Mesenteric fat pad (tissue), 1 donor: ENCODE measurements around the gene ABHD16B. TPM values are rescaled to one million over a fixed set of nuclear protein-coding genes. Genes with fewer than 3 reads are reported as not detected.
A peak's percentile ranks its signal among the peaks of the same experiment; 100 is the strongest.
"Not testable (repeated sequence)": the region's sequence is repeated elsewhere in the genome, so short reads cannot be mapped to it uniquely, and the experiment has no call there.

ENCODE experiments used
- DNase-seq: peaks from one replicate; pipeline ENCODE4 v3.0.0-alpha.2; 2020; ENCODE audit warnings: low spot score
- total RNA-seq: library from RNA; stranded (reverse); fragmentation: NEBNext Ultra II Directional; extraction: Animal tissue kit (Norgen Biotek cat#: 25700); gene quantifications from one replicate; pipeline ENCODE4 v1.2.1, GENCODE V29; 2021
- donor health status: DM: yes; HTN: yes; CAD: no.

The ABHD16B gene
- total RNA-seq, 1 donor from 2014 or later: not detected

DNA sequence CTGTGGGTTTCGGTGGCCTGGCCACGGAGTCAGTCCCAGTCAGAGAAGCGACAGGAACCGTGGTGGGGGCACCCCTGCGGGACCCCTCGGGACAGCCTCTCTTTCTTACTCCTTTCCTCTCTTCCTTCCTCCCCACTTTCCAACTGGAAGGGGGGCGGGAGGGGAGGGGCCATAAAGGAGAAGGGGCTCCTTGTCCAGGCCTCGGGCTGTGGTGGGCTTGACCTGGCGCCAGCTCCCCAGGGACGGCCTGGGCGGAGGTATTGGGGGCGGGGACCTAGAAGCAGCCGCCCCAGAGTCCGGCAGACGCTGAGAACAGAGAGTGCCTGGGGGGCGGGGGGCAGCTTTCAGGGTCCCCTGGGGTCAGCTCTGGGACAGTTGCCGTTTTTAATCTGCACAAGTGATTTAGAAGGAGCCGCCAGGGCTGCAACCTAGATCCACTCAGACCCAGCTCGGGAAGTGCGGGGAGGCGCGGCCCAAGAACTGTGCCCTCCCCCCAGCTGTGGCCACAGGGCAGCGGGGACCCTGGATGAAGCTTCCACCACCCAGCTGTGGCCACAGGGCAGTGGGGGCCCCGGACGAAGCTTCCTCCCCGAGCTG is 6.4 kb upstream of the ABHD16B start:
- DNase-seq: no peak

DNA sequence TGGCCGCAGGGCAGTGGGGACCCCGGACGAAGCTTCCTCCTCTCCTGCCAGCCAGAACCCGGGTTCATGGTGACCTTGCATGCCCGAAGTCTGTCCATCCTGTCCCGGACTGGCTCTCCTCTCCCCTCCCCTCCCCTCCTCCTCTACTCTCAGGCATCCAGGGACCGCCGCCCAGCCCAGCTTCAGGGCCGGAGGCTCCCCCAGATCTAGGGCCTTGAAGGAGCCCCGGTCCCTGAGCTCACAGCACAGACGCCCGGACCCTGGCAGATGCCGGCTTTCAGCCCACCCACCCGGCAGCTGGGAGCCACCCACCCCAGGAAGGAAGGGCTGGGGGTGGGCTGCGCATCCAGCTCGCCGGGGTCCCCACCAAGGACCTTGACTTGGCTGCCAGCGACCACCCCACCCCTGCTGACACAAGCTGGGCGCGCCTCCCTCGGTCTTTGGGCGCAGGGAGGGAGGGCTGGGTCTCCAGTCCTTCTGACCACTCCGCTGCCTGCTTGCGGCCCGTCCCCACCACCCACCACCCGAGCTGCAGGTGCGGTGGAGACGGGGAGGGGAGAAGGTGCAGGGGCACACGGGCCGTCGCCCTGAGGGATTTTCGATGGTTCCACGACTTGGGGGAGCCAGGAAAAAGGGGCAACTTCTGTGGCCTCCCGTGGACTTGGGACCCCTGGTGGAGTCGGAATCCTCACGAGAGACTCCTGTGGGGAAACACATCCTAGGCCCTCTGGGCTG is 5.8 kb upstream of the ABHD16B start:
- DNase-seq: no peak

DNA sequence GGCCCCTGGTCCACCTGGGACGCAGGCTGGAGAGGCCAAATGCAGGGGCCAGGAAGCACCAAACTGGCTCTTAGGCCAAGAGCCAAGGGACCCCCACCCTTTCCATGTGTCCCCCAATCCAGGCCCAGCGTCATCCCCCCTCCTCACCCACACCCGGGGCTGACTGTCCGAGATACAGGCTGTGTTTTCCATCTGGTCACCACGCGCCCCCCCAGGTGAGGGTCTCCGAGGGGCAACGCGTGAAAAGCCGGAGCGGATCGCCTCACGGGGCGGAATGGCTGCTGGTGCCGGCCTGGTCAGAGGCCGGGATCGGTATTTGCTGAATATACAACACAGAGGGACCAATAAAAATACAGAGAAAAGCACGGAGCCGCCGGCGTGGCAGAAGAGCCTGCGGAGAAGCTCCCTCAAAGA is 5.2 kb upstream of the ABHD16B start:
- no peak for DNase-seq

DNA sequence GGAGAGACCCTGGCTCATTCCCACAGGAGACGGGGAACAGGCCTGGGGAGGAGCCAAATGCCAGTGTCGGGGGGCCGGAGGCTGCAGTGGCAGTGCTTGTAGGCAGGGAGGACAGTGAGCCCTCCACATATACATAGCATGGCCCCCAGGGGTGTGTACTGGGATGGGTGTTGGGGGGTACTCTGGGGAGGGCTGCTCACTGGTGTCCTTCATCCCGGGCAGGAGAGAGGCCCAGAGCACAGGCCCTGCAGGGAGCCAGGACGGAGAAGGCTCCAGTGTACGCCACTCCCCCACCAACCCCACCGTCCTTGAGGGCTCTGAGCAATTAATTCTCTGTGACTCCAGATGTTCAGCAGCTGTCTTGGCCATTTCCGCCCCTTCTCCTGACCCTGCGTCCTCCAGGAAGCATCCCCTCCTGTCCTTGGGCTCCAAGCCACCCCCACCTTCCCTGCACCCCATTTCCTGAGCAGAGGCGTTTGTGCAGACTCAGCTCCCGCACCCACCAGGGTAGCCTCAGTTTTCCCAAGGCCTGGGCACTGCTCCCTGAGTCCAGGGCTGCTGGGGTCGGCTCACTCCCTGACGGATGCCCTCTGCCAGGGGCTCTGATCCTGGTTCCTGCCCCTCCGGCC is 3.4 kb upstream of the ABHD16B start:
- DNase-seq: no peak

DNA sequence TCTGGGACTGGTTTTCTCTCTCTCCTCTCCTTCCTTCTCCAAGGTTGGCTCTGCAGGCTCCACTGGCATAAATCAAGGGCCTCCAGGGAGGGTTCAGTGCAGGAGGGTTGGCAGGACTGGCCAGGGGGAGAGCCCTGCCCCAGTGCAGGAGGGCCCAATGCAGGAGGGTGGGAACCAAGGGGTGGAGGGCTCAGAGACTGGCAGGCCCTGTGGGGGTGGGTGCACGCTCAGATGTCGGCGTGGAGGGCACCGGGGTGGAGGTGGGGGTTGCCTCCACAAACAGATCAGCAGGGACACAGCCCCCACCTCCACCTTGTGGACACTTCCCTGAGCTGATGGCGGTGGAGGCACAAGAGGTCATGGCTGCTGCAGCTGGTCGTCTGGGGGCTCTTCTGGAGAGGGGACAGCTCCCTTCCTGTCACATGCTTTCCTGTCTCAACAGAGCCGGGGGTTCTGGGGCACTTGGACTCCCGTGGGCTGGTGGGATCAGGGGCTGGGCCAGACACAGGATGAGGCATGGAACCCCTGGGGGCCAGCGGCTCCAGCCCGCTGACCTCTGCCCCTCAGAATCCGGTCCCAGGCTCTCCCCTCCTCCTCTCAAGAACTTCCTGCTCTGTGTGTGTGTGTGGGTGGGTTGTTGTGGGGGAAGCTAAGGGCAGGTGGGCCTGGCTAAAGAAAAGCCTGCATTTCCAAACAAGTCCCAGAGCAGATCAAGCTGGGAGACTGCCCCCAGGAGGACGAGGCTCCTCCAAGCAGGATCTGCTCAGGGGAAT is 2.7 kb upstream of the ABHD16B start:
- DNase-seq: no peak

DNA sequence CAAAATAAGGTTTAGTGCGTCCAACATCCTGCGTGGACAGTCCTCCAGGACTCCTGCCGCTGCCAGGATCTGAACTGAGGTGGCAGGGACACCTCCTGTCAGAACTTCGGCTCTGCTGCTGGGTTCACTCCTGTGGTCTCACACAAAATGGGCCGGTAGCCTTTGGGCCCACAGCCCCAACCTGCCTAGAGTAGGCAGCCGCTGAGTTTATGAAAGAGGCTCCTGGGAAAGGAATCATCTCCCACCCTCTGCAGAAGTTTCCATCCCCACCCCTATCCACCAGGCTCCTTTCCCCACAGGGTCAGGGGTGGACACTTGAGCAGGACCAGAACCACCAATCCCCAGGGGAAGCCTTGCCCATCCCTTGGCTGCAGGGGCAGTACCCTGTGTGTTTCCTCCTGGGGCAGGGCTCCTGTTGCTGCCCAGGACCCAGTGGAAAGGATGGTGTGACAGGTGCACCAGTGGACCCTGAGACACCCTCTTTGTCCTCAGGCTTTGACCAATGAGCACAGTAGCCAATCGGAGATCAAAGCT is 2.1 kb upstream of the ABHD16B start:
- DNase-seq: no peak

DNA sequence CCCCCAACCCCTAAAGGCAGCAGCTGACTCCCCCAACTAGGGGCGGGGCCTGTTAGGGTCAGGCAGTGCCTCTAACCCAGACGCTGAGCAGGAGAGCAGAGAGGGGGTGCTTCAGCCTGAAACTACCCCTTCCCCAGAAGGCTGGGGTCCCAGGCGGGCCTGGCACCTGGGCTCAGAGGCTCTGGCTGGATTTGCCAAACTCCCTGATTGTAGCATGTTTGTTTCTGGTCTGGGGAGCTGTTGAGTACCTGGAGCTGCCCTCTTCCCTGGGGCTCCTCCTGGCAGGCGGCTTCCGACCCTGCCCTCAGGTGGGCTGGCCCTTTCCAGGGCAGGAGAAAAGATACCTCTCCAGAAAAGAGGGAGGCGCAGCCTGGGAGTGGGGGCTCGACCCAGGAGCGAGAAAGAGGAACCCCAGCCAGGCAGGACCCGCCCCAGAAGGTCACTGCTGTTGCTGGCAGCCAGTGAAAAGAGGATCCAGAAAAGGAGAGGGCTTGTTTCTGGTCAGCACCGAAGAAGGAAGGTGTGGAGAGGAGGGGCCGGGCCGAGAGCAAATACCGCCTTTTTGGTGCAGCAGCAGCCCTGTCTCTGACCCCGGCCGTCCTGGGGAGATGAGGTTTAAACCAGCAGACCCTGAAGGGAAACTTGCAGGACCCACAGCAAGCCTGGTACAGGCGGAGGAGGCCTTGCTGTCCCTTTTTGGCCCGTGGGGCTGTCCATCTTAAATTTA is 810 bp upstream of the ABHD16B start:
- DNase-seq: no peak

DNA sequence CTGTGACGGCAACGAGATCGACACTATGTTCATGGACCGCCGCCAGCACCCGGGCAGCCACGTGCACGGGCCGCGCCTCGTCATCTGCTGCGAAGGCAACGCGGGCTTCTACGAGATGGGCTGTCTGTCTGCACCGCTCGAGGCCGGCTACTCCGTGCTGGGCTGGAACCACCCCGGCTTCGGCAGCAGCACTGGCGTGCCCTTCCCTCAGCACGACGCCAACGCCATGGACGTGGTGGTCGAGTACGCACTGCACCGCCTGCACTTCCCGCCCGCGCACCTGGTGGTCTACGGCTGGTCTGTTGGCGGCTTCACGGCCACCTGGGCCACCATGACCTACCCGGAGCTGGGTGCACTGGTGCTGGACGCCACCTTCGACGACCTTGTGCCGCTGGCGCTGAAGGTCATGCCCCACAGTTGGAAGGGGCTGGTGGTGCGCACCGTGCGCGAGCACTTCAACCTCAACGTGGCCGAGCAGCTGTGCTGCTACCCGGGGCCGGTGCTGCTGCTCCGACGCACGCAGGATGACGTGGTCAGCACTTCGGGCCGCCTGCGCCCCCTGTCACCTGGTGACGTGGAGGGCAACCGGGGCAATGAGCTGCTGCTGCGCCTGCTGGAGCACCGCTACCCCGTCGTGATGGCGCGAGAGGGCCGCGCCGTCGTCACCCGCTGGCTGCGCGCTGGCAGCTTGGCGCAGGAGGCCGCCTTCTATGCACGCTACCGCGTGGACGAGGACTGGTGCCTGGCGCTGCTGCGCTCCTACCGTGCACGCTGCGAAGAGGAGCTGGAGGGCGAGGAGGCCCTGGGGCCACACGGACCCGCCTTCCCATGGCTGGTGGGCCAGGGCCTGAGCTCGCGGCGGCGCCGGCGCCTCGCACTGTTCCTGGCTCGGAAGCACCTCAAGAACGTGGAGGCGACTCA is 943 bp downstream of the ABHD16B start:
- no peak for DNase-seq

DNA sequence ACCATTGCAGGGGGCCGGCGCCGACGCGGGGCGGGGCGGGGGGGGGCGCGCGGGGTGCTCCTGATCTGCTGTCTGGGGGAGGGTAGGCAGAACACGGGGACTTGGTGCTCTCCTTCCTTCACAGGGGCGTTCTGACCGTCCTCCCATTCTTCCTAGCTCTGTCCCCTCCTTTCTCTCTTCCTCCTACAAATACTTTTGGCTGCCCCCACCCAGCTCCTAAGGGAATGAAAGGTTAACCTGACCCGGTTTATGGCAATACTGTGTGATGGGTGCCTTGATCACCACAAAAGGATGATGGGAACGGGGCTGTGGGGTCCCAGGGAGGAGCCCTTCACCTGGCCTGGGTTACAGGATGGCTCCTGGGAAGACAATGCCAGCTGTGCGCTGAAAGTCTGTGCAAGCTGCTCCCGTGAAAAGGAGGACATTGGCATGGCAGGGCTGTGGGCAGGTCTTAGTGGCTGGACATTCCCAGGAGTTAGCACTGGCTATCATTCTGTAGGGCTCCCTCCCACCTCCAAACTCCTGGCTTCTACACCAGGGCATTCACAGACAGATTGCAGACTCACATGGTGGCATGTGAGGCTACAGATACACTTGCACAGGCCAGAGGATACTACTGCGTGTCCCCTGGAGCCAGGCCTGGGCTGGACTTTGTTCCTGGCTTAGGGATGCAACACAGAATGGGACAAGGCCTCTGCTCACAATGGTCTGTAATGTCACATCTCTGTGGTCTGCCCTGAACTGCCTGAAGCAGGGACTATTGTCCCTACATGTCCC is 1.9 kb downstream of the ABHD16B start:
- DNase-seq: no peak

DNA sequence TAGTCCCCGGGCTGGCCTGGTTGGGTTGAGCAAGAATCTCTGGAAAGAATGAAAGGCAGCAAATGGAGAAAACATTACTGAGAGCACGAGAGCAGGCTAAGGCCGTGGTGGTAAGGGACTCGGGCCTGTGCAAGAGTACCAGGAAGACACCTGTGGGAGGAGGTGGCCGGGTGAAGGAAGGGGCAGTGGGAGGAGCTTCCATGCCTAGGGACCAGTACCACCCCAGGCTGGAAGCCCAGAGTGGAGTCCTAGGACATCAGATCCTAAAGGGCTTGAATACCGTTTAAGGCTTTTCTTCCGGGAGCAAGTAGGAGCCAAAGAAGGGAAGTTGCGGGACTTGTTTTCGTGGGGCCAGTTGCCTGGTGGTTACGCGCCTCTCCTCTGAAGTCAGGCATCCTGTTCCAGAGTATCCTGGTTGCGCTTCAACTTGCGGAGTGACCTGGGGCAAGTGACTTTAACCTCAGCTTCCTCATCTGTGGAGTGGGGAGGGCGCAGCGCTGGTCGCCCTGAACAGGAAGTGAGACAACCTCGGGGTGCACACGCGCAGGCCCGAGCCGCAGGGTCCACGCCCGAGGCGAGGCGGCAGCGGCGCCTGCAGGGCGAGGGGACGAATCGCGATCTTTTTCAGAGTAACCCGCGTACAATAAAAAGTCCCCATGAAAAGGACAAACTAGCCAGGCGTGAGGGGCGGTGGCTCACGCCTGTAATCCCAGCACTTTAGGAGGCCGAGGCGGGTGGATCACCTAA is 2.7 kb downstream of the ABHD16B start:
- DNase-seq: peak; percentile 94

DNA sequence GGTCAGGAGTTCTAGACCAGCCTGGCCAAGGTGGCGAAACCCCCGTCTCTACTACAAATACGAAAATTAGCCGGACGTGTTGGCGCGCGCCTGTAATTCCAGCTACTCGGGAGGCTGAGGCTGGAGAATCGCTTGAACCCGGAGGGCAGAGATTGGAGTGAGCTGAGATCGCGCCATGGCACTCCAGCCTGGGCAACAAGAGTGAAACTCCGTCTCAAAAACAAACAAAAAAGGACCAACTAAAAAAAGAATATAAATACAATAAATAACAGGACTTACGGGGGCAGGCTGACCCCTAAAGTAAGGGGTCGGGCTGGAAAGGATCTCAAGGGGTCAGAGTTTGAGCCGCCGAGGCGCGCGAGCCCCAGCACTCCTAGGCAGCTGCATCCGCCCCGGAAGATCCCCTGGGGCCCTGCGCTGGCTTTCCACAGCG is 3.3 kb downstream of the ABHD16B start:
- DNase-seq: no peak

DNA sequence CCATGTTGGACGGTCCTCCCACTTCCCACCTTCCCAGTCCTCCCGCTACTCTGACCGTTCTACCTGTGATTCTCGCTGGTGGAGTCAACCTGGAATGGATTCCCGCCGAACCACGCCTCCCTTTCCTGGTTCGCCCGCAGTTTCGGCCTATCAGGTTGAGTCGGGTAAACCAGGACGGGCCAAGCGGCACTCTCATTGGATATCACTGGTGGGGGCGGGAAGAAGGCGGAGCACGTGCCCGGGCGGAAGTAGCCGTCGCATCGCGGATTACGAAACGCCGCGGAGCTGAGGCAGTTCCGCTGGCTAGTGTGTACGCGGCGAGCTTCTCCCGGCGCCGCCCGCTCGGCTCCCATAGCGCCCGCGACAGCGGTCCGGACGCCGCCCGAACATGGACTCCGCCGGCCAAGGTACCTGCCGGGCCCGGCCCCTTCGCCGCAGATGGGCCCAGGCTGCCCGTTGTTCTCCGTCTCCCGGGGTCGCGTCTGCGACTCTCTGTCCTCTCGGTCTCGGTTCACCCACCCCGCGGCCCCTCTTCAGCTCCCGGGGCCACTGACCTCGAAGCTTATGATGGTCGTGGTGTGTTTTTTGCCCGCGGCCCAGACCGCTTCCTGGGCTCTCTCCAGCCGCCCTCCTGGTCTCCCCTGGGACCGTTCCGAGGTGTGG is 3.8 kb downstream of the ABHD16B start, which contains the start of gene TPD52L2:
Gene TPD52L2 (plus strand): TSS at position 293 of the 663 bp plus-strand sequence. CDS start 96 bp downstream, at position 389.
- peak; percentile 99 for DNase-seq

DNA sequence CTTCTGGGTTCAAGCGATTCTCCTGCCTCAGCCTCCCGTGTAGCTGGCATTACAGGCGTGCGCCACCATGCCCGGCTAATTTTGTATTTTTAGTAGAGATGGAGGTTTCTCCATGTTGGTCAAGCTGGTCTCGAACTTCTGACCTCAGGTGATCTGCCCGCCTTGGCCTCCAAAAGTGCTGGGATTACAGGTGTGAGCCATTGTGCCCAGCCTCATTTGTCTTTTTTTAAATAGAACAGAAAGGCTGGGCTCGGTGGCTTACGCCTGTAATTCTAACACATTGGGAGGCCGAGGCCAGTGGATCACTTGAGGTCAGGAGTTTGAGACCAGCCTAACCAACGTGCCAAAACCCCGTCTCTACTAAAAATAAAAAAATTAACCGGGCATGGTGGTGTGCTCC is 5.7 kb downstream of the ABHD16B start:
- DNase-seq: not testable (repeated sequence)

DNA sequence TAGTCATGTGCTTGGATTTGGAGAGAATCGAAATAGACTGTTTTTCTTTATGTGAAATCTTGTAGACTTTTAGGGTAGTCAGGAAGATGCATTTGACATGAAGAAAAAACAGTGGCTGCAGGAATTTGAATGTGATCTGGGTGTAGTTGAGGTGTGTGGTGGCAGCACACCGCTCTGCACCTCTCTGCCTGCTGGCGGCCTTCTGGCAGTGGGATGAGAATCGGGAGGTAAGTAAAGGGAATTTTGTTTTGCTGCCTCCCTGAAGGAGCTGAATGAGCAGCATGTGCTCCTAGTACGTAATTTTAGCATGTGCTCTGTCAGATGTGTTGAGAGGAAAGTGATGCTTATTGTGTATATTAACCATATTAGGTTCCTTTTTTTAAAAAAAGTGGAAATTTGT is 7.0 kb downstream of the ABHD16B start:
- no peak for DNase-seq

DNA sequence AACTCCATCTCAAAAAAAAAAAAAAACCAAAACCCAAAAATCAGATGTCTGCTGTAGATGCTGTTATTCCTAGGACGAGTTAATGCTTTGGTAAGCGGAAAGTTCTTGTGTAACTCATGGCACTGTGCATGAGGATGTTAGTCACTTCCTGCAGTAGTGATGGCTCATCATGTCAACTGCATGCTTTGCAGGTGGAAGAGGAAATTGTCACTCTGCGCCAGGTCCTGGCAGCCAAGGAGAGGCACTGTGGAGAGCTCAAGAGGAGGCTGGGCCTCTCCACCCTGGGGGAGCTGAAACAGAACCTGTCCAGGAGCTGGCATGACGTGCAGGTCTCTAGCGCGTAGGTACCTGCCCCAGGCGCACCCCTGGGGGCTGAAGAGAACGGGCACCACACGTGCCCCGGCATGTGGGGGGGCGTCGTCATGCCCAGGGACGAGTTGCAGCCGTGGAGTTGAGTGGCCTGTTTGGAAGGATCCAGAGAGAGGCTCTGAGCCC is 12.2 kb downstream of the ABHD16B start:
- DNase-seq: no peak

DNA sequence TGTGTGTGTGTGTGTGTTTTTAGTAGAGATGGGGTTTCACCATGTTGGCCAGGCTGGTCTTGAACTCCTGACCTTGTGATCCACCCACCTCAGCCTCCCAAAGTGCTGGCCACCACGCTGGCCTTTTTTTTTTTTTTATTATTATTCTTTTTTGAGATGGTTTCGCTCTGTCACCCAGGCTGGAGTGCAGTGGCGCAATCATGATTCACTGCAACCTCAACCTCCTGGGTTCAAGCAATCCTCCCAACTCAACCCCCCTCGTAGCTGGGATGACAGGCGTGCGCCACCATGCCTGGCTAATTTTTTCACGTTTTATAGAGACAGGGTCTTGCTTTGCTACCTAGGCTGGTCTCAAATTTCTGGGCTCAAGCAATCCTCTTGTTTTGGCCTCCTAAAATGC is 12.9 kb downstream of the ABHD16B start:
- DNase-seq: not testable (repeated sequence)

DNA sequence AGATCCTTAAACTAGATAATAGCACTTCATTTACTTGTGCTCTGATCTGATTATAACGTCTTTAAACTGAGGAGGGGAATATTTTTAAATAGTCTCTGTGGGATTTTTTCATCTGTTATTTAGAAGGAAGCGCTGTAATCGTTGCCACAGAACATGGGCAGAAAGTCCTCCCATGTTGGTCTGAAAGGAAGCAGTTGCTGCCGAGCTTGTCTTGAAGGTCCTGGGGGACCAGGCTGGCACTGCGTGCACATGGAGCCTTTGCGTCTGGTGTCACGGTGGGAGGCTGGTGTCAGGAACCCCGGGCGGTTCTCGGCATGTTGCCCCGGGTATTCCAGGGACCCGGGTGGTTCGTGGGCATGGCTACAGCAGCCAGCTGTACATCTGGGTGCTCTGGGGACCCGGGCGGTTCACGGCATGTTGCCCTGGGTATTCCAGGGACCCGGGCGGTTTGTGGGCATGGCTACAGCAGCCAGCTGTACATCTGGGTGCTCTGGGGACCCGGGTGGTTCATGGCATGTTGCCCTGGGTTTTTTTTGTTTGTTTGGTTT is 15.3 kb downstream of the ABHD16B start:
- DNase-seq: no peak
